ENCODE measurements around the gene SPEM2.
A peak's percentile ranks its signal among the peaks of the same experiment; 100 is the strongest.

Gene SPEM2

DNA sequence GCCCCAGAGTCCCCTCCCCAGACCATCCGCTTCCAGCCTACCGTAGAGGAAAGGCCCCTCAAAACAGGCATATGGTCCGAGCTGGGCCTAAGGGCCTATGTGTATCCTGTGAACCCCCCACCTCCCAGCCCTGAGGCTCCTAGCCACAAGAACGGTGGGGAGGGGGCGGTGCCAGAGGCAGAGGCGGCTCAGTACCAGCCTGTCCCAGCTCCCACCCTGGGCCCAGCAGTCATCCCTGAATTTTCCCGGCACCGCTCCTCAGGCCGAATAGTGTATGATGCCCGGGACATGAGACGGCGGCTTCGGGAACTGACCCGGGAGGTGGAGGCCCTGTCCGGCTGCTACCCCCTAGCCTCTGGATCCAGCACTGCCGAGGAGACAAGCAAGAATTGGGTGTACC lies 4.2 kb upstream of the SPEM2 start:
- Mint-ChIP-seq H3K36me3 (no peaks in the 10 kb centered on the region), H3K4me3 (no peak overlapping the region), H3K27ac (no peak overlapping the region), H3K4me1 (peaks cover 2% of the 10 kb centered on the region), H3K9me3 (no peaks in the 10 kb centered on the region), H3K27me3 (peaks cover 21% of the 10 kb centered on the region)
- CTCF ChIA-PET = no interaction called here
- no peak for DNase-seq

DNA sequence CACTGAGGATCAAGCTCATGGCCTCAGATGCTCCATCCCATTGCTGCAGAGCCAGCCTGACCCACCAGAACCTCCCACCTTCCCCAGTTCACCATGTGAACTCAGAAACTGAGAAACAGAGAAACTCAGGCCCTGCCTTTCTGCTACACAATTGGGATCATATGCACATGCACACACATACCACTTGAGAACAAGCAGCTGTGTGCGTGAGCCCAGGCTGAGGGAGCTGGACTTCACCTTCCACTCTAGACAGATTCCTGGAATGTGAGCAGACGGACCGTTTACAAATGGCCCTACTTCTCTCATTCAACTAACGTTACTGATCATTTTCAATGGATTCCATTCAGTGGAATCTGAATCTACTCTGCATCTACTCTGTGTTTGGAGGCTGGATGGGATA lies 1.7 kb upstream of the SPEM2 start:
- Mint-ChIP-seq H3K9me3 (no peaks in the 10 kb centered on the region), H3K27me3 (peaks cover 25% of the 10 kb centered on the region), H3K27ac (no peak overlapping the region), H3K4me1 (peaks cover 2% of the 10 kb centered on the region), H3K36me3 (no peaks in the 10 kb centered on the region), H3K4me3 (no peak overlapping the region)
- CTCF ChIA-PET = interaction anchor here (0.9 kb wide), 1 partner anchor 12 kb away, joined by 4 read pairs; the partner anchor contains the start of gene TMEM102
- DNase-seq = no peak

DNA sequence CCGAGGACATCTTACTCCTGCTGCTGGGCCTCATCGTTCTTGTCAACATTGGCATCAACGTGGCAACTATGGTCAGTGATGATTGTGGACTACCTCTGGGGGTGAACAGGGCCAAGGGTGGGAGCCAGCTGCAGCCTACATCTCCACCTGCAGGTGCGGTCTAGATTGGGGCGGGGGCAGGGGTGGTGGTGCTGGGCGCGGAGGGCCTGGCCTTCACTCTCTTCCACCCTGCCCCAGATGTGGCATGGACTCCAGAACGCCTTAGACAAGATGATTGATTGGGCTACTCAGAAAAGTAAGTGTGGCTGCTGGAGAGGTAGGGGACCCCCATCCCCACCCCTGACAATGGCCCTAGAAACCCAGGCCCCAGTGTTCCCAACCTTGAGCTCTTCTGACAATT lies 340 bp downstream of the SPEM2 start:
- Mint-ChIP-seq H3K27me3 (peaks cover 21% of the 10 kb centered on the region), H3K27ac (no peak overlapping the region), H3K4me3 (no peak overlapping the region), H3K4me1 (peaks cover 2% of the 10 kb centered on the region), H3K9me3 (no peaks in the 10 kb centered on the region), H3K36me3 (no peaks in the 10 kb centered on the region)
- CTCF ChIA-PET = interaction anchor here (1.0 to 1.4 kb wide), 2 partner anchors 11 to 70 kb away, joined by 3 read pairs; partner anchors contain the start of gene TMEM95
- no peak for DNase-seq

GRCh38 chr17:7426203-7426863 lies 917 bp downstream of the SPEM2 start:
- Mint-ChIP-seq H3K4me3 (no peak overlapping the region), H3K27ac (no peak overlapping the region)
- CTCF ChIA-PET = no interaction called here

DNA sequence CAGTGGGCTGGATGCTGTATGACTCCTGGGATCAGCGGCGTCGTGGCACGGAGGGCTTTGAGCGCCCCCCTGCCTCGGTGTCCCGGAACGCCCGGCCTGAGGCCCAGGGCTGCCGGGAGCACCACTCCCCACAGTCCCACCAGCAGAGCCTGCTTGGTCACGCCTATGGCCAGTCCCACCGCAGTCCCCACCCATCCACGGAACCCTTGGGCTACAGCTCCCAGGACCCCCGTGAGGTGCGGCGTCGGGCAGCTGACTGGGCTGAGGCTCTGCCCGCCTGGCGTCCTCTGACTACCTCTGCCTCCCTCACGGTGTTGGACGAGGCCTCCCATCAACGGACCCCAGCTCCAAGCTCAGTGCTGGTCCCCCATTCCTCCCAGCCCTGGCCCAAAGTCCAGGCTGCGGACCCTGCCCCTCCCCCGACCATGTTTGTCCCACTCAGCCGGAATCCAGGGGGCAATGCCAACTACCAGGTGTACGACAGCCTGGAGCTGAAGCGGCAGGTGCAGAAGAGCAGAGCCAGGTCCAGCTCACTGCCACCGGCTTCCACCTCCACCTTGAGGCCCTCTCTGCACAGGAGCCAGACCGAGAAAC lies 1.6 kb downstream of the SPEM2 start:
- Mint-ChIP-seq H3K27ac (no peak overlapping the region), H3K36me3 (no peaks in the 10 kb centered on the region), H3K27me3 (peaks cover 21% of the 10 kb centered on the region), H3K4me3 (no peak overlapping the region), H3K9me3 (no peaks in the 10 kb centered on the region), H3K4me1 (peaks cover 2% of the 10 kb centered on the region)
- no peak for DNase-seq
- CTCF ChIA-PET = no interaction called here

More at GRCh38 chr17:7426203-7426863, 917 bp downstream of the SPEM2 start:
- Mint-ChIP-seq H3K9me3 (no peaks in the 10 kb centered on the region), H3K4me1 (peaks cover 2% of the 10 kb centered on the region), H3K27me3 (peaks cover 21% of the 10 kb centered on the region), H3K36me3 (no peaks in the 10 kb centered on the region)
- DNase-seq = no peak

GRCh38 chr17:7427549-7427948 lies 2.1 kb downstream of the SPEM2 start:
- peaks cover 2% of the 10 kb centered on the region for H3K4me1 Mint-ChIP-seq
- CTCF ChIA-PET = no interaction called here
- H3K27ac Mint-ChIP-seq = no peak overlapping the region
- H3K9me3 Mint-ChIP-seq = no peaks in the 10 kb centered on the region
- no peaks in the 10 kb centered on the region for H3K36me3 Mint-ChIP-seq
- DNase-seq = no peak
- H3K4me3 Mint-ChIP-seq = no peak overlapping the region
- peaks cover 21% of the 10 kb centered on the region for H3K27me3 Mint-ChIP-seq

- no peaks in the 10 kb centered on the region for H3K9me3 Mint-ChIP-seq
- peaks cover 2% of the 10 kb centered on the region for H3K4me1 Mint-ChIP-seq
- no peak within 1 kb of the TSS for H3K4me3 Mint-ChIP-seq
- H3K27me3 Mint-ChIP-seq = peaks cover 20% of the 10 kb centered on the region
- H3K27ac Mint-ChIP-seq = no peak within 1 kb of the TSS
- DNase-seq = no peak
- CTCF ChIA-PET = no interaction called here
- no peaks in the 10 kb centered on the region for H3K36me3 Mint-ChIP-seq
Measured at GRCh38 chr17:7428557-7428956, 3.1 kb downstream of the SPEM2 start, which contains the start of gene SPEM3. Gene SPEM3, plus strand, starts transcription at chr17:7428857. Its CDS starts 46 bp downstream, at chr17:7428903.

DNA sequence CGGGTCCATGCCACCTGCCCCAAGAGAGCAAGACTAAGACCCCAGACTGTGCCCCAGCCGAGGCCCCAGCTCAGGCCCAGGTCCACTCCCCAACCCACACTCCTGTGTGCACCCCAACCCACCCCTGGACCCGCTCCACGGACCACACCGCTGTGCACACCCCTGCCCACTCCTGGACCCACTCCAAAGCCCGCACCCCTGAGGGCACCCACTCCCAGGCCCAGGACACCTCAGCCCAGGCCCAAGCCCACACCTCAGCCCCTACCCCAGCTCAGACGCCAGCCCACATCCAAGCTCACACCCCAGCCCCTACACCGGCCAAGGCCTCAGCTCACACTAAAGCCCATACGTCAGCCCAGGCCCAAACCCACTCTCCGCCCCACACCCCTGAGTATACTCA lies 4.3 kb downstream of the SPEM2 start:
- H3K36me3 Mint-ChIP-seq = no peaks in the 10 kb centered on the region
- H3K4me3 Mint-ChIP-seq = no peak overlapping the region
- DNase-seq = no peak

GRCh38 chr17:7431231-7431630 lies 5.8 kb downstream of the SPEM2 start:
- no peak overlapping the region for H3K4me3 Mint-ChIP-seq
- no peak overlapping the region for H3K27ac Mint-ChIP-seq
- DNase-seq = no peak
- peaks cover 2% of the 10 kb centered on the region for H3K36me3 Mint-ChIP-seq
- H3K27me3 Mint-ChIP-seq = peaks cover 5% of the 10 kb centered on the region
- no peaks in the 10 kb centered on the region for H3K9me3 Mint-ChIP-seq
- H3K4me1 Mint-ChIP-seq = peaks cover 13% of the 10 kb centered on the region
- CTCF ChIA-PET = interaction anchor here (1.3 kb wide), 1 partner anchor 76 kb away, joined by 4 read pairs; the partner anchor contains the start of gene TMEM95

More for the DNA sequence above, 4.3 kb downstream of the SPEM2 start:
- Mint-ChIP-seq H3K9me3 (no peaks in the 10 kb centered on the region), H3K27ac (no peak overlapping the region), H3K4me1 (peaks cover under 1% of the 10 kb centered on the region), H3K27me3 (peaks cover 8% of the 10 kb centered on the region)
- CTCF ChIA-PET = no interaction called here

GRCh38 chr17:7432296-7432695 lies 6.9 kb downstream of the SPEM2 start:
- DNase-seq = no peak
- H3K4me3 Mint-ChIP-seq = no peak overlapping the region
- H3K9me3 Mint-ChIP-seq = no peaks in the 10 kb centered on the region
- peaks cover 23% of the 10 kb centered on the region for H3K4me1 Mint-ChIP-seq
- peaks cover 5% of the 10 kb centered on the region for H3K36me3 Mint-ChIP-seq
- CTCF ChIA-PET = interaction anchor here (1.3 kb wide), 1 partner anchor 77 kb away, joined by 4 read pairs; the partner anchor contains the start of gene TMEM95
- H3K27ac Mint-ChIP-seq = no peak overlapping the region
- peaks cover 5% of the 10 kb centered on the region for H3K27me3 Mint-ChIP-seq

GRCh38 chr17:7435676-7436555 lies 10.5 kb downstream of the SPEM2 start:
- H3K4me3 Mint-ChIP-seq = peak overlapping the region; percentile 94
- peak overlapping the region; percentile 97 for H3K27ac Mint-ChIP-seq
- peaks cover 51% of the 10 kb centered on the region for H3K4me1 Mint-ChIP-seq
- peaks cover 22% of the 10 kb centered on the region for H3K36me3 Mint-ChIP-seq
- peak; percentile 79 for DNase-seq
- CTCF ChIA-PET = interaction anchor here (0.9 to 4.3 kb wide), 29 partner anchors 8 to 251 kb away, joined by 3 to 56 read pairs (median 6); partner anchors contain the start of genes ACAP1, CHRNB1, MPDU1 and PLSCR3
- H3K9me3 Mint-ChIP-seq = no peaks in the 10 kb centered on the region
- peaks cover 34% of the 10 kb centered on the region for H3K27me3 Mint-ChIP-seq

- CTCF ChIA-PET = interaction anchor here (0.7 to 4.3 kb wide), 32 partner anchors 7 to 250 kb away, joined by 3 to 56 read pairs (median 5); partner anchors contain the start of genes ACAP1, CHRNB1, MPDU1 and PLSCR3
- peak overlapping the region; percentile 94 for H3K4me3 Mint-ChIP-seq
- no peaks in the 10 kb centered on the region for H3K9me3 Mint-ChIP-seq
- H3K27me3 Mint-ChIP-seq = peaks cover 42% of the 10 kb centered on the region
- H3K27ac Mint-ChIP-seq = peak overlapping the region; percentile 97
- H3K4me1 Mint-ChIP-seq = peaks cover 52% of the 10 kb centered on the region
- DNase-seq = peak; percentile 86
- peaks cover 24% of the 10 kb centered on the region for H3K36me3 Mint-ChIP-seq
Measured at GRCh38 chr17:7436556-7437368, 11.3 kb downstream of the SPEM2 start.

GRCh38 chr17:7437369-7437863 lies 12.0 kb downstream of the SPEM2 start:
- peak overlapping the region; percentile 94 for H3K4me3 Mint-ChIP-seq
- CTCF ChIA-PET = interaction anchor here (0.7 to 4.3 kb wide), 24 partner anchors 8 to 250 kb away, joined by 3 to 56 read pairs (median 6); partner anchors contain the start of genes ACAP1, MPDU1, PLSCR3 and SLC2A4
- H3K27ac Mint-ChIP-seq = no peak overlapping the region
- peaks cover 26% of the 10 kb centered on the region for H3K36me3 Mint-ChIP-seq
- no peaks in the 10 kb centered on the region for H3K9me3 Mint-ChIP-seq
- H3K27me3 Mint-ChIP-seq = peaks cover 49% of the 10 kb centered on the region
- peaks cover 52% of the 10 kb centered on the region for H3K4me1 Mint-ChIP-seq
- DNase-seq = no peak
